HG03558 (cell line): ENCODE results near the gene PLP1.
A peak's percentile ranks its signal among the peaks of the same experiment; 100 is the strongest.

Experiments used
- ATAC-seq: cut with Tn5 transposase; IDR thresholded peaks from one replicate; pipeline ENCODE4 v1.9.1; 2021; ENCODE audit warnings: moderate number of reproducible peaks; ENCODE audit not compliant: unreplicated experiment; ENCODE audit errors: extremely low read depth

PLP1 gene

DNA sequence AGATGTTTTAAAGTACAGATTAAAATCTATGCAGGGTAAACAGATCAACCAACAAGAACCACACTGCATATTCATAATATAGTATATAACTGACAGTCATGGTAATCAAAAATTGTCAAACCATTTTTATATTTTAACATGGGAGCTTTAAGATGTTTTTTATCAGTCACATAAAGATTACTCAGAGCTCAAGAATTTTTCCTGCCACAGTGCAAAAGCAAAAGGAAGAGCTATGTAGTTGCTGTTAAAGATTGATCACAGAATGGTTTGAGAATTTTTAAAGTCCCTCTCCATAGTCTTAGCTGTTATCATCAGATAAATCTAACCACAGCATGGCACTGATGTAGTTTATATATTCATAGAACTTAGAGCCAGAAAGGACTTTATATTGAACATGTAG is 47.0 kb downstream of the PLP1 start:
- no peak for ATAC-seq

DNA sequence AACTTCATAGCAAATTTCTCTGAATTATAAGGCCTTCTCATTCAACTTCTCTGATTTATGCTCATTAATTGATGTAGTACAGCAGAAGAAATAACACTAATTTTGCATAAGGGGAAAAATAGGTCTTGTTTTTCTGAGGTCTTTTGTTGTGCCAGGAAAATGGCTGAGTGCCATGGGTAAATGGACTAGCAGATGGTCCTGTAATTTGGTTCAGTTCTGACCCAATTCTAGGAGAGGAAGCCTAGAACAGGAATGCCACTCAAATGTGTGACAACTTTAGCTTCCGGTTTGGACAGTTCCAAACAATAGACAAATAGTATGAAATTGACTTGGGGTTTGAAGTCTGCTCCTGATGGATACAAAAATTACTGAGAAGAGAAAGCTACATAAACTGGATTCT is 49.2 kb downstream of the PLP1 start:
- ATAC-seq, result no peak

GRCh38 chrX:103828529-103828928 is 51.9 kb downstream of the PLP1 start:
- ATAC-seq, result no peak

GRCh38 chrX:103830848-103831247 is 54.2 kb downstream of the PLP1 start:
- ATAC-seq, result no peak

DNA sequence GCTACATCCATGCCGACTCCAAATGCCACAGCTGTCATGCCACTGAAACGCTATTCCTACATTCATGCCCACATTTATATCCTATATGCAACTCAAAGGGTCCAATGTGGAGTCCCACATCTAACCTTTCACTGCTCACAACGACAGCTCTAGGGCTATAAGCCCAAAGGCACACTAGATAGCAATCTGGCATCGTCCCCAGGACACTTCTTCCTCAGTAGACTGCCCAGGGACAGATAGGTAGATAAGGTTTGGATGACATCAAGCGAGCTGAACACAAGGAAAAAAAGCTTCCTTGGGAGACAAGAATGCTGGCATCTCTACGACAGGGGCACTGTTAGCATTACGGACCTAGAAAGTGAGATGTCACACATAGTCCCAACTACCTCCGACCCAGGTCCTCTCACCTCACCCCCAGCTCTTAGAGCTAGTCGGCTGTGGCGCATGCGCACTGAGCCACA is 54.7 kb downstream of the PLP1 start:
- no peak for ATAC-seq

DNA sequence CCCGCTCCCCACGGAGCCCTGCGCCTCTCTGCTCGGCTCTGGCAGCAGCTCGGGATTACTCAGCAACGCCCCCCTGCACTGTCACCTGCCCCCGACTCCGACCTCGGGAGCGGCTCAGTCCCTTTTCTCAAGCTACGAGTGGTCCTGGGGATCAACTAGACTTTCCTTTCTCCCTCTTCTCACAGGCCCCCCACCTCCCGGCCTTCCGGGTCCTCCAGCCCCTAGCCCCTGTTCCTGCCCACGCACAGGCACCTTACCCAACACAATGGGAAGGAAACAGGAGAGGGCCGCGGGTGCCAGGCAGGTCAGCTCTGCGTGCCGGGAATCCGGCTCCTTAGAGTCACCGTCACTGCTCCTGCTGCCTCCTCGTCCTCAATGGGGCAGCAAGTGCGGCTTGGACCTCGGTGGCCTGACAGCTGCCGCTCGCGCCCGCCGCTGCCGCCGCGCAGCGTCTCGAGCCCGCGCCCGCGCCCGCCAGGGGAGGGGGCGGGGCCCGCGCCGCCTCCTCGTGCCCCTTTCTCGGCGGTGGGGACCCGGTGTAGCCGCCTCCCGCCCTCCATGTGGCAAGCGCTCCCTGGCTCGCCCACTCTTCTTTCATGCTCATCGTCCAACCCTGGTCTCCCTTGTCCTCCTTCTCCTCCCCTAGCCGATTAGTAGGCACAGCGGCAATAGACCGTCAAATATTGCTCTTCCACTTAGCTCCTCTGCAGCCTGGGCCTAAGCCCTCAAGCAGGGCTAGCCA is 55.3 kb downstream of the PLP1 start, which contains the start of gene RAB9B:
TSS of gene RAB9B (minus strand) at position 455 of the 742 bp plus-strand sequence. CDS start 6,473 bp downstream, outside the sequence.
- ATAC-seq, result peak; percentile 73

DNA sequence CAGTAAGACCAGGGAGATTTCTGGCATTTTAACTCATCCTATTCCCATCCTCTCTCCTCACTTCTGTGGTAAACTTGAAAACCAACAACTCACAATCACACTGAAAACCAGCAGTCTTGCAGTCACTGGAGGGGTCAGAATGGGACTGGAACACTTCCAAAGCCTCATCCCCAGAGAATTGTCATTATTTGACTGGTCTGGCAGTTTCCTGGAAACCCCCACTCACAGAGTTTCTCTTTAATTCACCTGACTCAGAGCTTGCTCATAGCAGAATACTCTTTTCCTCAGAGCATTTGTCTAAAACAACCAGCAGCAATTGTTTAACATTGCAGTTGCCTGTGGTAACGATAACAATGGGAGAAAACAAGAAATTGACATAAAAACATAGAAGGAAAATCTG is 62.8 kb downstream of the PLP1 start:
- ATAC-seq, result no peak
